GM18861 (cell line): ENCODE results near the gene TET1.
"Not testable (repeated sequence)": the region's sequence is repeated elsewhere in the genome, so short reads cannot be mapped to it uniquely, and the experiment has no call there.

Experiments used
- ATAC-seq: cut with Tn5 transposase; IDR thresholded peaks from one replicate; pipeline ENCODE4 v1.9.1; 2021; ENCODE audit not compliant: unreplicated experiment

Gene TET1

DNA sequence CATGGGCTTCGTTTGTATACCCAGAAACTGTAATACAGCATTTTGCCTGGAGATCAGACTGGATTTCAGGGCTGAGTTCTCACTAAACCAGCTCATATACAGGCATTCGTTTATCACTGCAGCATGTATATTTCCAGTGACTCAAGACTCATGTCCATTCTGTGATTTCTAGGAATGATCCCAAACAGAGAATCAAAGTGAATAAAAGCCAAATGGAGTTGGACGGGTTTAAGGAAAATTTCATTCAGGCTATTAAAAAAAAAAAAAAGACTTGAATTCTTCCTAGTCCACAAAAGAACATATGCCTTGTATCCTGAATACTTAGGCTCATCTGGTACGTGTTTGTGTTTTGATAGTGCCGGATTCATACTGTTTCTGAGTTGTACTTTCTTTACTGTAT lies 46.8 kb downstream of the TET1 start:
- no peak for ATAC-seq

DNA sequence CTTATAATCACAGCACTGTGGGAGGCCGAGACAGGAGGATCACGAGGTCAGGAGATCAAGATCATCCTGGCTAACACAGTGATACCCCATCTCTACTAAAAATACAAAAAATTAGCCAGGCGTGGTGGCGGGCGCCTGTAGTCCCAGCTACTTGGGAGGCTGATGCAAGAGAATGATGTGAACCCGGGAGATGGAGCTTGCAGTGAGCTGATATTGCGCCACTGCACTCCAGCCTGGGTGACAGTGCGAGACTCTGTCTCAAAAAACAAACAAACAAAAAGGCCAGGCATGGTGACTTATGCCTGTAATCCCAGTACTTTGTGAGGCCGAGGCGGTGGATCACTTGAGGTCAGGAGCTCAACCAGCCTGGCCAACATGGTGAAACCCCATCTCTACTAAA lies 49.9 kb downstream of the TET1 start:
- not testable (repeated sequence) for ATAC-seq

DNA sequence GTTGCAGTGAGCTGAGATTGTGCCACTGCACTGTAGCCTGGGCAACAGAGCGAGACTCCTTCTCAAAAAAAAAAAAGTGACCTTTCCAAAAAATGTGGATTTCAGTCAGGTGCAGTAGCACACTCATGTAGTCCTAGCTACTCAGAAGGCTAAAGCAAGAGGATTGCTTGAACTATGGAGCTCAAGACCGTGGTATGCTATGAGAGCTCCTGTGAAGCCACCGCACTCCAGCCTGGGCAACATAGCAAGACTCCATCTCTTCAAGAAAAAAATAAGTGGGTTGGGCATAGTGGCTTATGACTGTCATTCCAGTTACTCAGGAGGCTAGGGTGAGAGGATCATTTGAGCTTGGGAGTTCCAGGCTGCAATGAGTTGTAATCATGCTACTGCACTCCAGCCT lies 51.1 kb downstream of the TET1 start:
- no peak for ATAC-seq

DNA sequence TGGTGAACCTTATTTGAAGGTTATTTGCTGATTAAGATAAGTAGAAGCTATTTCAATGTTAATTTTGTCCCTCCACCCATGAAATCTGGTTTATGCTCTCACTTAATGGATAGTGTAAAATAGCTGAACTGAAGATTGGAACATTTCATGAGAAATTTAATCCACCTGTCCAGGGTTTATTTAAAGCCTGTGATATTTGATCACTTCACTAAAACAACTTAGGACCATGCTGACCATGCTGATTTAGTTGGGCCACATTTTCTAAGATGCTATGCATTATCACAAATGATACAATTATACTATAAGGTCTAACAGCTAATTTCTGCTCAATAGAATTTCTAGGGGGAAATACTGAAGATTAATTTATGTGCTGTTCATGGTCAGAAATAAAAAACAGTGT lies 53.8 kb downstream of the TET1 start:
- not testable (repeated sequence) for ATAC-seq

DNA sequence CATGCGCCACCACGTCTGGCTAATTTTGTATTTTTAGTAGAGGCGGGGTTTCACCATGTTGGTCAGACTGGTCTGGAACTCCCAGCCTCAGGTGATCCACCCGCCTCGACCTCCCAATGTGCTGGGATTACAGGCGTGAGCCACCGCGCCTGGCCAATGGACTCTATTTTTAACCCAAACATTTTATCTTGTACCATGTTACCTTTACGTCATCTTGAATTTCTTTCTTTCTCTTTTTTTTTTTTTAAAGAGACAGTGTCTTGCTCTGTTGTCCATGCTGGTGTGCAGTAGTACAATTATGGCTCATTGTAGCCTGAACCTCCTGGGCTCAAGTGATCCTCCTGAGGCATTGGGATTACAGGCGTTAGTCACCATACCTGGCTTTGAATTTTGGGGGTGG lies 57.6 kb downstream of the TET1 start:
- not testable (repeated sequence) for ATAC-seq

DNA sequence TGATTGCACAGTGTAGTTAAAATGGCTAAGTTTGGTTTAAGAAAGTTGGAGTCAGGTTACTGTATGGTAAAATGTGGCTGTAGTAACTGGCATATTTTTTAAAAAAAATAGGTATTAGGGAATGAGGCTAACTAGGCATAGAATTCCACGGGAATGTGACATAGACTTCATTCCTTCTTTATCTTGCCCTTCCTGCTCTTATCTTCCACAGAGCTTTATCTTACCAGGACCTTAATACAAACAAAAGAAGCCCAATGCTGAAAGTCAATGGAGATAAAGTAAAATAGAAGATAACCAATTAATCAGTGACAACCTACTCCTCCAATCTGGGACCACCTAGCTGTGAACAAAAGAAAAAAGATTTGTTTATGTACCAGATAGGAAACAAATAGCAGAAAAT lies 58.1 kb downstream of the TET1 start:
- no peak for ATAC-seq

DNA sequence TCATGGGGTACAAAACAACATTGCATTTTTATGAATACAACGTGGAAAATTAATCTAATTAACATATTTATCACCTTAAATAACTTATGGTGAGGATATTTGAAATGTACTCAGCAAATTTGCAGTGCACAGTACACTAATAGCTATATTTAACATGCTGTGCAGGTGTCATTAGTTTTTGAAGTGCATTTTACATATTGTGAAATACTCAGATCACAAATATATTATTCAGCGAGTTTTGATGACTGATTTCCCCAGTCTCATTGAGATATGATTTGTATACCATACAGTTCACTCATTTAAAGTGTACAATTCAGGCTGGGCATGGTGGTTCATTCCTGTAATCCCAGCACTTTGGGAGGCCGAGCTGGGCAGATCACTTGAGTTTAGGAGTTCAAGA lies 59.5 kb downstream of the TET1 start:
- no peak for ATAC-seq

DNA sequence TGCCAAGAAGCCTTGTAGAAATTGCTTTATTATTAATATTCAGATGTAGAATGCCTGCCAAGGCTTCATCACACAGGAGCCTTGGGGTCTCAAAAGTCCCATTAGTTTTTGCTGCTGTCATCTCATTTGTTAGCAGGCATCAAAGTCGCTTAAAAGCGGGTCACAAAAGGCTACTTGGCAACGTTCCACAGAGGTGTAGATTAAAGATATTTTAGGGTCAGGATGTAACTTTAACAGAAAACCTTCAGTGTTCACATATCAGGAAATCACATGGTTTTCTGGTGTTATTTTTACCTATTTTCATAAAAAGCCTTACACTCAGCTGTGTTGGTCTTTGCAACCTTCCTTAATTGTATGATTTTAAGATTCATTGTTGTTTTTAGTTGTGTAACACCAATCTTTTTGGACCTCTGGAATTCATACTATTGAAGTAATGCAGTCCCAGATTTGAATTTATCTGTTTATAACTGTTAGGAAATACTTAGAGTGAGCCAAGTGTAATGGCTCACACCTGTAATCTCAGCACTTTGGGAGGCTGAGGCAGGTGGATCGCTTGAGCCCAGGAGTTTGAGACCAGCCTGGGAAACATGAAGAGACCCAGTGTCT lies 65.3 kb downstream of the TET1 start:
- no peak for ATAC-seq

DNA sequence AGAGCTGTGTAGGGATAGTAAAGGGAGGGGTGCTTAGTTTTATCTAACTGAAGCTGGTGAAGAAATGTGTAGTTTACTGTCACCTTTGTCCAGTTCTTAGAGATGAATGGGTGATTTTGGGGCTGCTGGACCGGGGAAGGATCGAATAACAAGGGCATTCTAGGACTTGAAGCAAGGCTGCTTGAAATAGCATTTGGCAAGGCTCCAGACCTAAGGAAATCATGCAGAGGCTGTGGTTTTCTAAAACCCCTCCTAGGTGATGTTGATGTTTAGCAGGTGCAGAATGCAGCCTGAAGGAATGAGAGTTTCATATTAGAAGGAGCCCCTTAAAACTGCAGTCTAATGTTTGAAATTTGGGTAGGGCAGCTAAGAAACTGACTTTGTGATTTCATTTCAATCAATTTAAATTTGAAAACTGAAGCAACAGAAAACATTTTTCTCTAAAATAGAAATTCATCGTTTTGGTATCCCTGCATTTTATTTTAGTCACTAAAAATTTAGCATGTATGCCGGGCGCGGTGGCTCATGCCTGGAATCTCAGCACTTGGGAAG lies 68.5 kb downstream of the TET1 start:
- ATAC-seq, result no peak

DNA sequence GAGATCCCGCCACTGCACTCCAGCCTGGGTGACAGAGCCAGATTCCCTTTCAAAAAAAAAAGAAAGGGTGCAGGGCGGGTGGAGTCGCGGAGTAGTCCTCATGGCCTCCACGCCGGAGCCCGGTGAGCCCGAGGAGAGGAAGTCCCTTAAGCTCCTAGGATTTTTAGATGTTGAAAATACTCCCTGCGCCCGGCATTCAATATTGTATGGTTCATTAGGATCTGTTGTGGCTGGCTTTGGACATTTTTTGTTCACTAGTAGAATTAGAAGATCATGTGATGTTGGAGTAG lies 72.1 kb downstream of the TET1 start:
- not testable (repeated sequence) for ATAC-seq

DNA sequence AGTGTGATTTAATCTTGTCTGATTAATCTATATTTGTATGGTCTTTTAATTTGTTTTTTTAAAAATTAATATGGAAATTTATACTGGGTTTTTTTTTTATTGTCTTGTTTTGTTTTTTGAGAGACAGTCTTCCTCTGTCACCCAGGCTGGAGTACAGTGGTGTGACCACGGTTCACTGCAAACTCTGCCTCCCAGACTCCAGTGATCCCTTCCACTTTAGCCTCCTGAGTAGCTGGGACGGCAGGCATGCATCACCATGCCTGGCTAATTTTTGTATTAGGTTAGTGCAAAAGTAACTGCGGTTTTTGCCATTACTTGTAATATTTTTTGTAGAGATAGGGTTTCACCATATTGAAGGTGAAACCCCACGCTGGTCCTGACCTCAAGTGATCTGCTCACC lies 73.1 kb downstream of the TET1 start:
- no peak for ATAC-seq

DNA sequence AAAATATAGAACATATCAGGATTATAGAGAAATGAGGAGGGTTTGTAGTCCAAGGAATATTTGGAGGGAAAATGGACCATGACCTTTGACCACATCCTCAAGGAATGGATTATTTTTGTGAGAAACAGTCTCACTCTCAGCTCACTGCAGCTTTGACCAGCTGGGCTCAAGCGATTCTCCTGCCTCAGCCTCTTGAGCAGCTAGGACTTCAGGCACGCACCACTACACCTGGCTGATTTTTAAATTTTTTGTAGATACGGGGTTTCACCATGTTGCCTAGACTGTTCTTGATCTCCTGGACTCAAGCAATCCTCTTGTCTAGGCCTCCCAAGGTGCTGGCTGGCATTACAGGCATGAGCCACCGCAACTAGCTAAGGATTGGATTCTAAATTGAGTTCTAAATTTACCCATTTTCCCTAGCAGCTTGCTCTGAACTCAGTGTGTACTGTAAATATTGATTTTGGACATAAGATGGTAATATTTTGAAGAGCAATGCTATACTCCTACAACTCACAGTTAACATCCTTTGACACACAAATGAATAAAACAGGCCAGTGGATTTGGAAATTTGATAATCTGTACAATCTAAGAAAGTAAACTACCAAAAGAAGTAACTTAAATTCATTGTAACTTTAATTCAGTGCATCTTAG lies 73.8 kb downstream of the TET1 start:
- ATAC-seq, result no peak

DNA sequence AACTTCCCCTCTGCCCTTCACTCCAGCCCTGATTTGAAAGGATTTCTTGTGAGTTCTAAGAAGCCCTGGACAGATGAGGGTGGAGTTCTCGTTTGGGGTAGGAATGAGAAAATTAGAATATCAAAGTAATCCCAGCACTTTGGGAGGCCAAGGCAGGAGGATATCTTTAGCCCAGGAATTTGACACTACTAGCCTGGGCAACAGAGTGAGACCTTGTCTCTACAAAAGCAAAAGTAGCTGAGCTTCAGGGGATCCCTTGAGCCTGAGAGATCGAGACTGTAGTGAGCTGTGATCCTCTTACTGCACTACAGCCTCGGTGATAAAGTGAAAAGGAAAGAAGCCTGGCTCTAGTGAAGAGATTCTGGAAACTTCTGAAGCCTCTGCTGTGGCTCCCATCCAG lies 76.2 kb downstream of the TET1 start:
- ATAC-seq, result no peak

DNA sequence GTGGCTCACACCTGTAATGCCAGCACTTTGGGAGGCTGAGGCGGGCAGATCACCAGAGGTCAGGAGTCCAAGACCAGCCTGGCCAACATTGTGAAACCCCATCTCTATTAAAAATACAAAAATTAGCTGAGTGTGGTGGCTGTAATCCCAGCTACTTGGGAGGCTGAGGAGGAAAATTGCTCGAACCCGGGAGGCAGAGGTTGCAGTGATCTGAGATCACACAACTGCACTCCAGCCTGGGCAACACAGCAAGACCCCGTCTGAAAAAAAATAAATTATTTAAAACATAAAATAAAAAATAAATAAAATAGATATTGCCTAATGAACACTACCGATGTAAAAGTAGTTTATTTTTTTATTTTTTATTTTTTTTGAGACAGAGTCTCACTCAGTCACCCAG lies 83.4 kb downstream of the TET1 start:
- ATAC-seq, result not testable (repeated sequence)

DNA sequence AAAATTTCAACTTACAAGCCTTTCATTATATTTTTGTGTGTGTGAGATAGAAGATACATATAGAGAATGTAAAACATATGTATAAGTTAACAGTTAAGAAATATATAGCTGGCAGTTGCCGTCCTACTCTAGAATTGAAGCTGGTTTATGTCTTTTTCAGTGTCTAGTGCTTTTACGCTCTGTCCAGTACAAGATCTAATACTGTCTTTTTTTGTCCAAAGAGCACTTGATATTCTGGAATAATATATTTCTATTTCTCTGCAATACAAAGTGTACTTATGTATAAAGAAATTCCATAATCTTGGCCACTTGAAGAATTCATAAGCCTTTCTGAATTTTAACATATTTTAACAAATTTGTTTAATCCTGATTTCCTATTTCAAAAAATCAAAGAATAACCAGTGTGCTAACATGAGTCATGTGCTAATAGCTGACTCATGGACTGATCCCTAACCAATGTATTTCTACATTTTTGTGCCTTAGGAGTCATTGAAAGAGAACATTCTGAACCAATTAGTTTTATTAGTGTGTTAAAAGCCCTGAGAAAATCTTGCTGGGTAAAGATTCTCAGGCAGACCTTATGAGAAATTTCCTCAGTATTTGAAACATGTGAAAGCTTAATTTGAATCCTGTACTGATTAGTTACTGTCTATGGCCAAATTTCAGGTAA lies 87.7 kb downstream of the TET1 start:
- no peak for ATAC-seq

DNA sequence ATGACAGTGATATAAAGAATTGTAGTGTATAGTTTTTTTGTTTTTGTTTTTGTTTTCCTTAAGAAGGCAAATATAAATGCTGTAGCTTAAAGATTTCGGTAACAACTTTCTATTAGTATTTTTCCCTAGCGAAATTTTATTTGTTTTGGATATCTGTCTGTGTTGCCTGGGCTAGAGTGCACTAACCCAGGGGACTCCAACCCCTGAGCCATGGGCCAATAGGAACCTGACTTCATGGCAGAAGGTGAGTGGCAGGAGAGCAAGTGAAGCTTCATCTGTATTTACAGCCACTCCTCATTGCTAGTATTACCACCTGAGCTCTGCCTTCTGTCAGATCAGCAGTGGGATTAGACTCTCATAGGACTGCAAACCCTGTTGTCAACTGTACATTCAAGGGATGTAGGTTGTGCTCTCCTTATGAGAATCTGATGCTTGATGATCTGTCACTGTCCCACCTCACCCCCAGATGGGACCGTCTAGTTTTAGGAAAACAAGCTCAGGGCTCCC lies 95.5 kb downstream of the TET1 start:
- ATAC-seq, result no peak

DNA sequence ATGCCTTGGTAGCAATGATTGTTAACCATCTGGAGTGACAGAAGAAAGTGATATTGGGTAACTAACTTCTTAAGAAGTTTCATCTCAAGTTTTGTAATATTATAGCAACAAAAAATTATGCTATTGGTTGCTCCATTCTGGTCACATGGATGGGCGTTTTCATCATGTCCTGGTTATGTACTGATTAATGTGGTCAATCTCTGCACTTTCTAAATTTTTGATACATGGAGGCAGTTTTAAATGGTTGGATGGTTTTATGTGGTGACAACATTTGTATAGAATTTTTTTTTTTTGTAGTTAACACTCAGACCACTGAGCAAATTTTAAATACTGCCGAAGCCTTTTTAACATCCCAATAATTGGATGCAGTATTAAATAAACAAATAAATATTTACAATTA lies 105.7 kb downstream of the TET1 start:
- ATAC-seq, result no peak

DNA sequence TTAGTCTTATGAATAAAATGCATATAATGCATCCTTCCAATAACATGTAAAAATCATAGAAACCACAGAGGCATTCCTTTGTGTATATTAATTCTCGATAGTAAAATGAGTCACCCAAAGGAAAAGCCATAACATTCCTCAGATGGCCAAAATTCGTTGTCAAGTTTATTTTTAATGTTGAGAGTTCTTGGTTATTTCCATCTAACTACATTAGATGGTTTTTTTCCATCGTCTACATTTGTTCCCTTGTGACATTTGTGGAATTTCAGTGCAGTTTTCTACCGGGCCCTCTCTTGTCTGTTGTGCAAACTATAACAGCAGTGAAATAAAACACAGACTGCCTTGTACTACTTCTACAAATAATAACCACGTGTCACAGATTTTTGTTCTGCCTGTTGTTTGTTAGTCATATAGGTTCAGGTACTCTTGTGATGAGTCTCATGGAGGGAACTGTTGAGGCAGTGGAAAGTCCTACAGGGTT lies 106.2 kb downstream of the TET1 start:
- no peak for ATAC-seq

DNA sequence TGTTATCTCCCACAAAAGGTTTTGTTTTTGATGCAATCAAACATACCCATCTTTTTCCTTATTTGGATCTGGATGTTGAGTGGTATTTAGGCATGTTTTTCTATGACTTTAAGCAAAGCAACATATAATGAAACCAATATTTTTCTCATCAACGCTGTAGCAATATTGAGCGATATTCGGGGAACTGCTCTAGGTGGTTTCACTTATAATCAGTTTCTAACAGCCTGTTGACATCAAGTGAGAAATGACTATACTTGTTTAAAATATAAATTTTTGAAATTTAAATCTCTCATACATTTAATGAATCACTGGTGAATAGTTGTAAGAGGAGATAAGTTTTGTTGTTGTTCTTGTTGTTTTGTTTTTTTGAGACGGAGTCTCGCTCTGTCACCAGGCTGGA lies 108.1 kb downstream of the TET1 start:
- no peak for ATAC-seq

DNA sequence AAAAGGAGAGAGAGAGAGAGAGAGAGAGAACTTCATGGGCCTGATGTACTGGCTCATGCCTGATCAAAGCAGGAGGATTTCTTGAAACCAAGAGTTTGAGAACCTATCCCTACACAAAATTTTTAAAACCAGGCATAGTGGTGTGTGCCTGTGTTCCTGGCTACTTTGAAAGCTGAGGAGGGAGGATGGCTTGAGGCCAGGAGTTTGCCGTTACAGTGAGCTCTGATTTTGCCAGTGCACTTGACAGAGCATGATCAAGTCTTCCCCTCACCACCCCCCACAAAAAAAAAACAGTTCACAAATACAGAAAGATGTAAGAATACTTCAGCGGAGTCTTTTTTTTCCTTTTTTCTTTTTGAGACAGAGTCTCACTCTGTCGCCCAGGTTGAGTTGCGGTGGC lies 108.8 kb downstream of the TET1 start:
- no peak for ATAC-seq

DNA sequence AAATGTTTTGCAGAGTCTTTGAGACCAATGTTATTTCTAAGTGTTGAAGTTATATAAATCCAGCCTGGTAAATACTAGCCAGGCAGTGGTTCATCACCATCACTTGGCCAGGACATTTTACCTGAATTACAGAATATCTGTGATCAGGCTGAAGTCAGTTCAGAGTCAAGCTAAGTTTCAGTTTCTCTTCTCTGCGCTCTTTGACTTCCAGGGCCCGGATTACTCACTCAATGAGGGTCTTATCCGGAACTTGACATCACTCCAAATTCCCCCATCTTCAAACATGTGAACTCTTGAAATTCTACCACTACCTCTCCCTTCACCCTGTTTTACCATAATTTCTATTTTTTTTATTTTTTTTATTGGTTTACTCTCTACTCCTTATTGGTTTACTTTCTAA lies 124.3 kb downstream of the TET1 start:
- ATAC-seq, result no peak

DNA sequence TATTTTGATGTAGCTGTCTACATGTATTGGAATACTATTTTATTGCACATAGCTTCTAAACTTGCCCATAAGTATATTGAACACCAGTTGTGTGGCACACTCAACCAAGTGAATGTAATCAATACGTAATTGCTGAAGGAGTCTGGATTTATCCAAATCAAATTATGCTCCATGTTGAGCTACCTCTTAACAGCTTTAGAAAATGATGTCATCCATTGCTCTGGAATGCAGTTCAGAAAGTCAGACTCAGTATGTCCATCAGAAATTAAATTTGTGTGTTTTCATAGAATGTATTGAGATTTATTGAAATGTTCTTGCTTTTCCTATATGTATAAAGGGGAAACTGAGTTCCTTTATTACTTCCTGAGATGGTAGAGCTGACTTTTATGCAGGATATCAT lies 135.9 kb downstream of the TET1 start:
- no peak for ATAC-seq
